GM23338 (cell line): ENCODE measurements around the gene TCAF2. TPM values are rescaled to one million over a fixed set of nuclear protein-coding genes. Genes with fewer than 3 reads are reported as not detected.
"Not testable (repeated sequence)": the region's sequence is repeated elsewhere in the genome, so short reads cannot be mapped to it uniquely, and the experiment has no call there.

ENCODE experiments used
- ATAC-seq: fragments of 200-7000 bp; cut with Tn5 transposase; 3 replicates; pipeline ENCODE4 v1.9.1; 2020
- DNase-seq: peaks from one replicate; pipeline ENCODE4 v3.0.0-alpha.2; 2015; ENCODE audit warnings: low spot score
- H2AFZ ChIP-seq: fragments of 200-600 bp; sonication (generic); 2 replicates; pipeline ENCODE4 v1.8.0; 2016; ENCODE audit warnings: antibody characterized with exemption, mild to moderate bottlenecking, moderate library complexity
- H3F3A ChIP-seq: fragments of 200-600 bp; sonication (generic); replicated peaks from 2 replicates; pipeline ENCODE4 v1.8.0; 2017; ENCODE audit warnings: antibody characterized with exemption, mixed run types, low read depth
- H3K27ac ChIP-seq: fragments of 200-600 bp; sonication (generic); 2 replicates; pipeline ENCODE4 v1.6.1; 2016; ENCODE audit warnings: low read depth
- H3K27me3 ChIP-seq: fragments of 200-600 bp; sonication (generic); 2 replicates; pipeline ENCODE4 v1.8.0; 2016; ENCODE audit warnings: mild to moderate bottlenecking, mixed run types, moderate library complexity; ENCODE audit not compliant: insufficient read depth
- H3K36me3 ChIP-seq: fragments of 200-600 bp; sonication (generic); 2 replicates; pipeline ENCODE4 v1.8.0; 2016; ENCODE audit warnings: mild to moderate bottlenecking; ENCODE audit not compliant: insufficient read depth
- H3K4me1 ChIP-seq: fragments of 200-600 bp; sonication (generic); 2 replicates; pipeline ENCODE4 v1.8.0; 2016; ENCODE audit warnings: mild to moderate bottlenecking, moderate library complexity; ENCODE audit not compliant: insufficient read depth
- H3K4me2 ChIP-seq: fragments of 200-600 bp; sonication (generic); 2 replicates; pipeline ENCODE4 v1.7.1; 2017; ENCODE audit warnings: mixed run types
- H3K4me3 ChIP-seq: fragments of 200-600 bp; sonication (generic); 2 replicates; pipeline ENCODE4 v1.6.1; 2016; ENCODE audit warnings: mixed run types
- H3K79me2 ChIP-seq: fragments of 200-600 bp; sonication (generic); replicated peaks from 2 replicates; pipeline ENCODE4 v1.8.0; 2017; ENCODE audit warnings: mild to moderate bottlenecking; ENCODE audit not compliant: insufficient read depth
- H3K9me2 ChIP-seq: fragments of 200-600 bp; sonication (generic); 2 replicates; pipeline ENCODE4 v1.8.0; 2017; ENCODE audit not compliant: insufficient read depth
- H4K20me1 ChIP-seq: fragments of 200-600 bp; sonication (generic); replicated peaks from 2 replicates; pipeline ENCODE4 v1.8.0; 2017; ENCODE audit warnings: mild to moderate bottlenecking; ENCODE audit not compliant: insufficient read depth
- H3K27ac Mint-ChIP-seq: 2 replicates; pipeline ENCODE4 v1.8.0; 2020; ENCODE audit warnings: inconsistent platforms, mild to moderate bottlenecking, moderate library complexity, mixed read lengths
- H3K27me3 Mint-ChIP-seq: 3 replicates; pipeline ENCODE4 v1.8.0; 2022; ENCODE audit warnings: low read depth, mild to moderate bottlenecking, moderate library complexity, mixed read lengths, inconsistent platforms; ENCODE audit not compliant: insufficient read depth, poor library complexity
- H3K36me3 Mint-ChIP-seq: 3 replicates; pipeline ENCODE4 v1.8.0; 2021; ENCODE audit warnings: low read depth, mild to moderate bottlenecking, inconsistent platforms, moderate library complexity, mixed read lengths
- H3K4me1 Mint-ChIP-seq: 3 replicates; pipeline ENCODE4 v1.8.0; 2020; ENCODE audit warnings: mild to moderate bottlenecking, inconsistent platforms, mixed read lengths
- H3K4me3 Mint-ChIP-seq: 3 replicates; pipeline ENCODE4 v1.8.0; 2021; ENCODE audit warnings: moderate library complexity, mild to moderate bottlenecking, inconsistent platforms, mixed read lengths
- H3K9me3 Mint-ChIP-seq: 3 replicates; pipeline ENCODE4 v1.8.0; 2020; ENCODE audit warnings: moderate library complexity, mild to moderate bottlenecking, inconsistent platforms, mixed read lengths
- polyA plus RNA-seq: library from polyadenylated mRNA; unstranded; fragments of >200 nt; fragmentation: Nextera tagmentation; extraction: Ambion mirVana; gene quantifications from 2 replicates; pipeline ENCODE4 v1.2.1, GENCODE V29; 2016
- total RNA-seq: library from RNA; depleted of rRNA; stranded (reverse); fragments of >200 nt; shearing (Covaris generic); gene quantifications from 2 replicates; pipeline ENCODE4 v1.2.3, GENCODE V29; 2014

The TCAF2 gene
- total and polyA plus RNA-seq, 2 experiments from 2014 or later, result 0.28 TPM; not detected in 1

- not testable (repeated sequence) for H3K36me3 ChIP-seq, H3K27ac ChIP-seq, H3K4me2 ChIP-seq, H3K27me3 ChIP-seq, ATAC-seq, H3K27me3 Mint-ChIP-seq, H3K9me3 Mint-ChIP-seq, H3K27ac Mint-ChIP-seq, H3K4me1 ChIP-seq, H3K9me2 ChIP-seq, H3K4me3 Mint-ChIP-seq, H3K4me3 ChIP-seq, H4K20me1 ChIP-seq, H3K4me1 Mint-ChIP-seq, H3K36me3 Mint-ChIP-seq, H3K79me2 ChIP-seq, H3F3A ChIP-seq, H2AFZ ChIP-seq
- DNase-seq, result peak; percentile 41
Measured at GRCh38 chr7:143615545-143615944, 5.2 kb upstream of the TCAF2 start.

- not testable (repeated sequence) for H3K27me3 Mint-ChIP-seq, H3K27me3 ChIP-seq, H2AFZ ChIP-seq, H3K4me1 ChIP-seq, H3K27ac Mint-ChIP-seq, H3K4me3 ChIP-seq, H3K4me2 ChIP-seq, H3K27ac ChIP-seq, H3K9me2 ChIP-seq, H3K36me3 ChIP-seq, H4K20me1 ChIP-seq, ATAC-seq, H3K4me1 Mint-ChIP-seq, H3K79me2 ChIP-seq, H3K36me3 Mint-ChIP-seq, H3K4me3 Mint-ChIP-seq, DNase-seq, H3K9me3 Mint-ChIP-seq, H3F3A ChIP-seq
Measured at GRCh38 chr7:143617204-143617603, 3.6 kb upstream of the TCAF2 start.

GRCh38 chr7:143620058-143620457 lies 716 bp upstream of the TCAF2 start:
- H3K9me2 ChIP-seq, H3K4me2 ChIP-seq, H3K79me2 ChIP-seq, H3K4me1 ChIP-seq, H3K36me3 Mint-ChIP-seq, H3K27ac Mint-ChIP-seq, DNase-seq, H3K9me3 Mint-ChIP-seq, H3K36me3 ChIP-seq, H2AFZ ChIP-seq, H3F3A ChIP-seq, H3K27me3 ChIP-seq, H3K27ac ChIP-seq, H4K20me1 ChIP-seq, H3K27me3 Mint-ChIP-seq, H3K4me3 ChIP-seq, H3K4me1 Mint-ChIP-seq, H3K4me3 Mint-ChIP-seq: not testable (repeated sequence)
- peak; percentile 24 for ATAC-seq

- H3K27me3 ChIP-seq, H3K9me3 Mint-ChIP-seq, H4K20me1 ChIP-seq, H3K27ac ChIP-seq, H3K36me3 ChIP-seq, H3K9me2 ChIP-seq, H3K4me1 ChIP-seq, H3F3A ChIP-seq, DNase-seq, H3K27me3 Mint-ChIP-seq, H3K27ac Mint-ChIP-seq, H2AFZ ChIP-seq, H3K4me1 Mint-ChIP-seq, H3K36me3 Mint-ChIP-seq, H3K4me3 ChIP-seq, H3K4me3 Mint-ChIP-seq, H3K4me2 ChIP-seq, H3K79me2 ChIP-seq: not testable (repeated sequence)
- ATAC-seq, result peak; percentile 7
Measured at GRCh38 chr7:143621175-143621574, 401 bp downstream of the TCAF2 start.

- peak; percentile 46 for ATAC-seq
- H3K4me2 ChIP-seq, H3K4me1 ChIP-seq, H4K20me1 ChIP-seq, H3K27me3 ChIP-seq, H3K36me3 ChIP-seq, H3F3A ChIP-seq, DNase-seq, H3K4me1 Mint-ChIP-seq, H3K9me2 ChIP-seq, H3K9me3 Mint-ChIP-seq, H3K4me3 ChIP-seq, H3K4me3 Mint-ChIP-seq, H3K27ac Mint-ChIP-seq, H3K27me3 Mint-ChIP-seq, H2AFZ ChIP-seq, H3K79me2 ChIP-seq, H3K36me3 Mint-ChIP-seq, H3K27ac ChIP-seq: not testable (repeated sequence)
Measured at GRCh38 chr7:143622130-143622529, 1.4 kb downstream of the TCAF2 start.

GRCh38 chr7:143630653-143631052 lies 9.9 kb downstream of the TCAF2 start:
- not testable (repeated sequence) for H3K9me3 Mint-ChIP-seq

GRCh38 chr7:143632506-143632905 lies 11.7 kb downstream of the TCAF2 start:
- H3K4me2 ChIP-seq, H3K4me1 Mint-ChIP-seq, H3K36me3 Mint-ChIP-seq, DNase-seq, H3K27me3 ChIP-seq, H3K4me3 Mint-ChIP-seq, H3K4me1 ChIP-seq, H3K4me3 ChIP-seq, ATAC-seq, H3K27me3 Mint-ChIP-seq, H3K36me3 ChIP-seq, H4K20me1 ChIP-seq, H3K9me3 Mint-ChIP-seq, H3K9me2 ChIP-seq, H3K79me2 ChIP-seq, H2AFZ ChIP-seq, H3K27ac Mint-ChIP-seq, H3K27ac ChIP-seq, H3F3A ChIP-seq: not testable (repeated sequence)

More at GRCh38 chr7:143630653-143631052, 9.9 kb downstream of the TCAF2 start:
- H3K4me2 ChIP-seq, ATAC-seq, H3F3A ChIP-seq, H3K4me3 Mint-ChIP-seq, H3K4me1 ChIP-seq, H3K27ac Mint-ChIP-seq, H2AFZ ChIP-seq, H3K36me3 ChIP-seq, DNase-seq, H3K4me3 ChIP-seq, H3K36me3 Mint-ChIP-seq, H4K20me1 ChIP-seq, H3K27me3 Mint-ChIP-seq, H3K27me3 ChIP-seq, H3K79me2 ChIP-seq, H3K4me1 Mint-ChIP-seq, H3K27ac ChIP-seq, H3K9me2 ChIP-seq: not testable (repeated sequence)
